ENCODE data around the gene IL18. TPM values are rescaled to one million over a fixed set of nuclear protein-coding genes. Genes with fewer than 3 reads are reported as not detected.
"Not testable (repeated sequence)": the region's sequence is repeated elsewhere in the genome, so short reads cannot be mapped to it uniquely, and the experiment has no call there.

IL18 gene
- total RNA-seq: 100 to 1,000 TPM in 1 of 2 donors, 10 to 100 TPM in 1; 74.7 to 154 TPM
- long read RNA-seq, partial matches to known transcripts: 3 of 27 reads
- long read RNA-seq, other reads (novel, unspliced or antisense): 13 of 27 reads

DNA sequence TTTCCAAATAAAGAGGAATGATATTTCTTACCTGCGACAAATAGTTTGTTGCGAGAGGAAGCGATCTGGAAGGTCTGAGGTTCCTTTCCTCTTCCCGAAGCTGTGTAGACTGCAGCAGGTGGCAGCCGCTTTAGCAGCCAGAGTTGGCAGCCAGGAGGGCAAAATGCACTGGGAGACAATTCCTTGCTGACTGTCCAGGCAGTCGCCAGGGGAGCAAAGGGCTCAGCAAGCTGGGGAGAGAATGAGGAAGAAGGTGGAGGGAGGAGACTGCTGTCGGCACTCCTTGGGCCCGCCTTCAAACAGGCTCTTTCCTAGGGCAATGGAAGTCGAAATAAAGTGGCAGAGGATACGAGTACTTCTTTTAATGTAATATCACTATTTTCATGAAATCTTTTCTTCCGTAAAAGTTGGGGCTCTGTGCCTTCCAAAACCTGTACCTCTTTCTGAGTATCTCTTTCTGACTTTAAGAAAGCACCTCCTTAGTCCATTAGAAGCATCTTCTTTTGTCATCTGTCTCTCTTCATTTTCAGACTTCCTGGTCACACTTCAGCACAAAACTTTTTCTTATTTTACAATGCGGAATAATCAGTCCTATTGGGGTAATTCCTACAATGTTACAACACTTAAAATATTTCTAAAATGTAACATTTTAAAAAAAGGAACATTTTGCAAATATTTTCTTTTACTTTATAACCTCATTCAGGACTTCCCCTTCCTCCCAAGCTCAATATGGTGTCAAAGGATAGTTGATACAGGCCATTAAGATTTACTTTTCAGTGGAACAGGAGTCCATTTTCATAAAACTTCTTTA is at the start of gene IL18:
Gene IL18, minus strand, starts transcription at position 220 of the 811 bp plus-strand sequence. CDS start 9,041 bp downstream, outside the sequence.
- ATAC-seq (peak; percentile 91), DNase-seq (peak; percentile 78 to 91)
- intact Hi-C loops (cut with DNase I, micrococcal nuclease): no loop called here

DNA sequence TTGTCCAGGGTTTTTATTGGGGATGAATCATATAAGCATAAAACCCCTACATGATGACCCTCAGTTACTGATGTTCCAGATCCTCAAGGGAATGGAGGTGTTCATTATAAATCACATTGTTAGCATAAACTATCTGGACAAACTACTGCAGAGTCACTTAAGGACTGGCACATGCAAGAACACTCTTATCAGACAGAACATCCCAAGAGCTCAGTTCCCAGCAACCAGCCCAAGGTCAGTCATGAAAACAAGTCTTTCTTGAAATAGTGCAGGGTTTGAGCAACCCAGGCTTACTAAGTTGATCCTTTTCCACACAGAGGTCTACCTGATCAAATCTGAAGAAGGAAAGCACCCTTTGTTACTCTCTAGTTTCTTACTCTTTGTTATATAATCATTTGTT is 48.8 kb upstream of the IL18 start:
- no peak for ATAC-seq
- intact Hi-C loops (cut with DNase I, micrococcal nuclease): no loop called here
- DNase-seq: no peak

DNA sequence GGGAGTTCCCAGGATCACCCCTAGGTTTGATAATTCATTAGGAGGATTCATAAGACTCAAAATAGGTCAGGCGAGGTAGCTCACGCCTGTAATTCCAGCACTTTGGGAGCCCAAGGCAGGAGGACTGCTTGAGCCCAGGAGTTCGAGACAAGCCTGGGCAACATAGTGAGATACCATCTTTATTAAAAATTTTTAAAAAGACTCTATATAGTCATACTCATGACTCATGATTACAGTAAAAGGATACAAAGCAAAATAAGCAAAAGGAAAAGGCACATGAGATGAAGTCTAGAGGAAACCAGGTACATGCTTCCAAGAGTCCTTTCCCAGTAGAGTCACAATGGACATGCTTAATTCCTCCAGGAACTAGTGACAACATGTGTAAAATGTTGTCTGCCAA is 48.4 kb upstream of the IL18 start:
- ATAC-seq: no peak
- intact Hi-C loops (cut with DNase I, micrococcal nuclease): no loop called here
- no peak for DNase-seq

DNA sequence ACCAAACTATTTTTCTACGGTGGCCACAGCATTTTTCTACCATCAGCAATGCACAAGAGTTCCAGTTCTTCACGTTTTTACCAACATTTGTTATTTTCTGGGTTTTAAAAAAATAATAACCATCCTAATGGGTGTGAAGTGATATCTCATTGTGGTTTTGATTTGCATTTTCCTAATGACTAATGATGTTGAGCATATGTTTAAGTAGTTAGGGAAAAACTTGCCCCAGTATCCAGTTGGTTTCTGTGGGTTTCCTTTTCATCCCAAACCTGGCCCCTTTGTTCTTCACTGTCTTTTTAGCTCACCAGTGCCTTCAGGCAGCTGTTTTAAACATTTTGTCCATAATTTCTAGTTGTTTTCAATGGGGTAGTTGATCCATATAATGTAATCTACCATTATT is 47.6 kb upstream of the IL18 start:
- ATAC-seq (no peak), DNase-seq (no peak)
- intact Hi-C loops (cut with DNase I, micrococcal nuclease): no loop called here

DNA sequence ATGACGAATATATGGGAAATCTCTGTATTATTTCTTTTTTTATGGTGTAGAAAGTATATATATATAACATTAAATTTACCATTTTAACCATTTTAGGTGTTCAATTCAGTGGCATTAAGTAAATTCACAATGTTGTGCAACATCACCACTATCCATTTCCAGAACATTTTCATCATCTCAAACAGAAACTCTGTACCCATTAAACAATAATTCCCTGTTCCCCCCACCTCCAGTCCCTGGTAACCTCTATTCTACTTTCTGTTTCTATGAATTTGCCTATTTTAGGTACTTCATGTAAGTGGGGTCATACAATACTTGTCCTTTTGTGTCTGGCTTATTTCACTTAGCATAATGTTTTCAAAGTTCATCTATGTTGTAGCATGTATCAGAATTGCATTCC is 47.0 kb upstream of the IL18 start:
- intact Hi-C loops (cut with DNase I, micrococcal nuclease): no loop called here
- ATAC-seq: no peak
- DNase-seq: no peak

DNA sequence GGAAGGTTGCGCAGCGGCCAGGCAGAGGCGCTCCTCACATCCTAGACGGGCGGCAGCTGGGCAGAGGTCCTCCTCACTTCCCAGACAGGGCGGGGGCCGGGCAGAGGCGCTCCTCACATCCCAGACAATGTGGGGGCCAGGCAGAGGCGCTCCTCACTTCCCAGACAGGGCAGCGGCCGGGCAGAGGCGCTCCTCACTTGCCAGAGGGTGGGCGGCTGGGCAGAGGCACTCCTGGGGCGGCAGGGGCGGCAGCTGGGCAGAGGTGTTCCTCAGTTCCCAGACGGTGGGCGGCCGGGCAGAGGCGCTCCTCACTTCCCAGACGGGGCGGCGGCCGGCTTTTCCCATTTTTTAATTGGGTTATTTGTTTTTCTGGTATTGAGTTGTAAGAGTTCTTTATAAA is 42.2 kb upstream of the IL18 start:
- ATAC-seq (no peak), DNase-seq (no peak)
- intact Hi-C loops (cut with DNase I, micrococcal nuclease): no loop called here

DNA sequence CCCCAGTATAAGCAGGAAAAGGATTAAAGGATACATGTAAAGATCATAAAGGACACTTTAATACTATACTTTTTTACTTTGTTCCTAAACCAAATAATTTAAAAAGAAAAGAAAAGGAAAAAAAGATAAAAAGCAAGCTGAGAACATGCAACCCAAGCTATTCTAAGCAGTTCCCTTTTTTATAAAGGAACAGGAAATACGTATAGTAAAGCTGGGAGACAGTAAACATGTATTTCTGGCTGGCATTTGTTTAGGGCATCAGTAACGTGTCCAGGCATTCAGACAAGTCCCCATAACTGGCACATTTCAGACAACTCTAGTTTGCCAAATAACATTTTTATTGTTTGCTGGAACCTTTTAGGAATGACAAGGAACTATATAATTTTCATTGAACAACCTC is 36.4 kb upstream of the IL18 start:
- no peak for DNase-seq
- intact Hi-C loops (cut with DNase I, micrococcal nuclease): no loop called here

DNA sequence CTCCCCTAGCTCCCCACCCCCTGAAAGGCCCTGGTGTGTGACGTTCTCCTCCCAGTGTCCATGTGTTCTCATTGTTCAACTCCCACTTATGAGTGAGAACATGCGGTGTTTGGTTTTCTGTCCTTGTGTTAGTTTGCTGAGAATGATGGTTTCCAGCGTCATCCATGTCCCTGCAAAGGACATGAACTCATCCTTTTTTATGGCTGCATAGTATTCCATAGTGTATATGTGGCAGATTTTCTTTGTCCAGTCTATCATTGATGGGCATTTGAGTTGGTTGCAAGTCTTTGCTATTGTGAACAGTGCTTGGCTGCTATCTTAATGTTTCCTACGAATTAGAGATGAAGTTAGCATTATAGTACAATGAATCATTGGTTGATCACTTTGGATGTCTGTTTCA is 35.2 kb upstream of the IL18 start:
- ATAC-seq; DNase-seq; intact Hi-C loops (cut with DNase I, micrococcal nuclease): not testable (repeated sequence)

More for the DNA sequence above, 36.4 kb upstream of the IL18 start:
- ATAC-seq: no peak

DNA sequence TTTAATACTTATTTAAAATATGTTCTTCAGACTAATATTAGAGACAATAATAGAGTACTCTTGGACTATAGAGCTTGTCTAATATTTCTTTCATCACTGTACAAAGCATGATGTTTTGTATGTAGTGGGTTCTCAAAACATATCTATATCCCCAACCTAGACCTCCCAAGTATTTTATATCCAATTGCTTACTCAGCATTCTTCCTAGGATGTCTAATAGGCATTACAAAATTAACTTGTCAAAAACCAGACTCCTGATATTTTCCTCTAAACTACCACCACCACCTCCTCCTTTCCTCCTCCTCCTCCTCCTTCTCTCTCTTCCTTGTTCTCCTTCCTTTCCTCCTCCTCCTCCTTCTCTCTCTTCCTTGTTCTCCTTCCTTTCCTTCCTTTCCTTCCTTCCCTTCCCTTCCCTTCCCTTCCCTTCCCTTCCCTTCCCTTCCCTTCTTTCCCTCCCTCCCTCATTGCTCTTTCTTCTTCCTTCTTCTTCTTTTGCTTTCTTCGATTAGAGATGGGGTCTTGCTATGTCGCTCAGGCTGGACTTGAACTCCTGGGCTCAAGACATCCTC is 32.7 kb upstream of the IL18 start:
- ATAC-seq: no peak
- no peak for DNase-seq
- intact Hi-C loops (cut with DNase I, micrococcal nuclease): no loop called here

DNA sequence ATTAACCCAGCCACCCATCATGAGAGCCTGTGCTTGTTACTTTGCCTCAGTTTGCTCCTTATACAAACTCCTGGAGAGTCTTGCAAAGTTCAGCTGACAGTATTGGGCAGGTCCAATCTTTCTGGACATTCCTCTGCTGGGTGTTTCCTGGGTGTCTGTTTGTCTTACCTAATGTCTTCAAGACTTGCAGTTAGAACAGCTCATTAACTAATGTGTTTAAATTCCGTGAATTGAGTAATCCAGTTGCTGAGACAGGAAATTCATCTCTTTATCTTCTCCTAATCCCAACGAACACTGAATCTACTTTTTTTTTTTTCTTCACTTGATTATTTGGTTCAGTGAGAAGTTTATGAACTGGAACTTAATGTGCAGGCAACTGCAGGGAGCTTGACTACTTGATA is 32.1 kb upstream of the IL18 start:
- intact Hi-C loops (cut with DNase I, micrococcal nuclease): no loop called here
- DNase-seq: no peak
- no peak for ATAC-seq

DNA sequence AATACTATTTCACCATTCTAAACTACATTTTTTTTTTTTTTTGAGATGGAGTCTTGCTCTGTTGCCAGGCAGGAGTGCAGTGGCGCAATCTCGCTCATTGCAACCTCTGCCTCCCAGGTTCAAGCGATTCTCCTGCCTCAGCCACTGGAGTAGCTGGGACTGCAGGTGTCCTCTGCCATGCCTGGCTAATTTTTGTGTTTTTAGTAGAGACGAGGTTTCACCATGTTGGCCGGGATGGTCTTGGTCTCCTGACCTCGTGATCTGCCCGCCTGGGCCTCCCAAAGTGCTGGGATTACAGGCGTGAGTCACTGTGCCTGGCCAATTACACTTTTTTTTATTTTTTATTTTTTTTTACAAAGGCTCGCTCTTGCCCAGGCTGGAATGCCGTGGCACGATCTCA is 31.2 kb upstream of the IL18 start:
- intact Hi-C loops (cut with DNase I, micrococcal nuclease); ATAC-seq; DNase-seq: not testable (repeated sequence)

DNA sequence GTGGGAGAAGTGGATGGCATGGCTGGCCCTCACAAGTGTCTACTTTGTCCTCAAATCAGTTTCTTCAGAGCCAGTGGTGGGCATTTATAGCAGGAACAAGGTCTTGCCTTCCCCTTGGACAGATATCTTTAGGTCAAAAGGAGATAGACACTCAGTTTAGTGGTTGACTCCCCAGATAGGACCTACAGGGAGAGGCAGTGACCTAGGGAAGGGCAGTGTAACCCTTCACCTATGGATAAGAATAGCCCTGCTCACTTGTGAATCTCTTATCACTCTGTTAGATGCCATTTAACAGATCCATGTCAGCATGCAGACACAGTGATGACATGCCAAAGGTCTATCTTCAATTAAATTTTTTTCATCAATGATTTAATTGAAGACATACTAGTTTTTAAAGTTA is 22.4 kb upstream of the IL18 start:
- intact Hi-C loops (cut with DNase I, micrococcal nuclease): no loop called here
- DNase-seq (no peak), ATAC-seq (no peak)

DNA sequence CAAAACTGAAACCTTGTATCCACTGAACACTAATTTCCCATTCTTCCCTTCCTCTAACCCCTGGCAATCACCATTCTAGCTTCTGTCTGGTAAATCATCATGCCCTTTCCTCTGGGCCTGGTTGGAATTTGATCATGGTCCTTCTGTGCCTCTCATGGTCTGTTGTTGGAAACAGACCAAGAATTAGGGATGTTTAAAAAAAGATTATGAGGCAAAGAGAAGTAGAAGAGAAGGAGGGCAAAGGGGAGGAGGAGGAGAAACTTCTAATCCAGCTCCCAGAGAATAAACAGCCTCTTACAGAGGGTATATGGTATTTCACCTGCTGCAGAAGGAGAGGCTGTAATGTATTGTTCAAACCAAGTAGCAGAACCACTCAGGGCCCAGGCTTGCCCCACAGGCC is 22.0 kb upstream of the IL18 start:
- ATAC-seq: no peak
- DNase-seq: no peak
- intact Hi-C loops (cut with DNase I, micrococcal nuclease): no loop called here

DNA sequence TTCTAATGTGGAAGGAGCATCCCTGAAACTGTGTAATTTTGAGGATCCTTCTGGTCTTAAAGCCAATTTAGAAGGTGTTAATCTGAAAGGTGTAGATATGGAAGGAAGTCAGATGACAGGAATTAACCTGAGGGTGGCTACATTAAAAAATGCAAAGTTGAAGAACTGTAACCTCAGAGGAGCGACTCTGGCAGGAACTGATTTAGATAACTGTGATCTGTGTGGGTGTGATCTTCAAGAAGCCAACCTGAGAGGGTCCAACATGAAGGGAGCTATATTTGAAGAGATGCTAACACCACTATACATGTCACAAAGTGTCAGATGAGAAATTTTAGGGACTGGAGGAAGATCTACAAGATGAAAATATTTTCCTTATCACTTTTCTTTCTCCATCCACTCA is 19.0 kb upstream of the IL18 start:
- intact Hi-C loops (cut with DNase I, micrococcal nuclease): no loop called here
- DNase-seq: no peak
- ATAC-seq: no peak

DNA sequence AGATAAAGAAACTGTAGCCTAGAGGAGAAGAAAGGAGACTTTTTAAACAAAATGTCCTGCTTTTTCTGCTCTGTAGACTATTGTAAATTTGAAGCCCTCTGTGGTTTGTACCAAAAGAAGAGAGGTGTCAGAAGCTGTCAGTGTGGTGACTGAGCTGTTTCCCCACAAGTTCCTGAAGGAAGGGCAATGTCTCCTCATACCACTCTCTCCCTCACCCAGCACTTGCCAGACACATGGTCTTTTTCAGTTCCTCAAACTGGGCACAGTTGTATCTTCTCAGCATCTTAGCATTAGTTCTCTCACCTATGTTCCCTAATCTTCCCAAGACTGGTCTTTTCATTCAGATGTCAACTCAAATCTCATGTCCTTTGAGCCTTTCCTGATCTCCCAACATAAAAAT is 15.7 kb upstream of the IL18 start:
- ATAC-seq (no peak), DNase-seq (no peak)
- intact Hi-C loops (cut with DNase I, micrococcal nuclease): loop anchor here in 1 of 2 donors (5.0 kb wide), 1 partner anchor 67 kb away; no protein-coding TSS in a partner anchor

DNA sequence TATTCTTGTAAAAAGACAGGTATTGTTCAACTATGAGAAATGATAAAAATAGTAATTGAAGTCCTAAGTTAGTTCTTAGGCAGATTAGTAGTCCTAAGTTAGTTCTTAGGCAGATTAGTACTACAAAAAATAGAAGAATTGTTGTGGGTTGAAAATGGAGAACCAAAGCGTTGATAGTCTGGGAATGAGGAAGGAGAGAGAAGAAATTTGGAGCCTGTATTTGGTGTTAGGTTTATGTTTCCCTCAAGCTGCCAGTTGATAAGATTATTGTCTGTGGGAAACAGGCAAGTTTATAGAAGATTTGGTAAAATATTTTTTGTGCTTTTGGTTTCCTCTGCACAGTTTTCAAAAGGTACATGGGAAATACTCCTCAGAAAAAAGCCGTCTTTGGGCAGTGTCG is 15.0 kb upstream of the IL18 start:
- ATAC-seq: no peak
- no peak for DNase-seq
- intact Hi-C loops (cut with DNase I, micrococcal nuclease): loop anchor here in 1 of 2 donors (5.0 kb wide), 1 partner anchor 67 kb away; no protein-coding TSS in a partner anchor

DNA sequence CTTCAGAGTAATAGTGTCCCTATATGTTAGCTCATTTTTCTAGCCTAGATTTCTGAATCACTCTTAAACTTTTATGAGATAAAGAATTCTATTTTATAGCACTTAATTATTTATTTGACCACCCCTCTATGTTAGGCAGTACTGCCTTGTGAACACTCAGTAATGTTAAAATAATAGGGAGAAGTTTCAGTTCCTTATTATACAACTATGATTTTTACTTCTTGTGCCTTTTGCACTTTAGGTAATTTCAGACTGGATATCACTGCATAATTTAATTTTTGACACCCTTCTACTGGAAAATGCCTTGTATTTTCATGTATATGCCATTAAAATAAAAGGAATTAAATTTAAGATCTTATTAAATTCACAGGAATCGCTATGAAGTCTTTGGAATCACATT is 14.5 kb upstream of the IL18 start:
- ATAC-seq (no peak), DNase-seq (no peak)
- intact Hi-C loops (cut with DNase I, micrococcal nuclease): loop anchor here in 1 of 2 donors (5.0 kb wide), 1 partner anchor 66 kb away; no protein-coding TSS in a partner anchor

DNA sequence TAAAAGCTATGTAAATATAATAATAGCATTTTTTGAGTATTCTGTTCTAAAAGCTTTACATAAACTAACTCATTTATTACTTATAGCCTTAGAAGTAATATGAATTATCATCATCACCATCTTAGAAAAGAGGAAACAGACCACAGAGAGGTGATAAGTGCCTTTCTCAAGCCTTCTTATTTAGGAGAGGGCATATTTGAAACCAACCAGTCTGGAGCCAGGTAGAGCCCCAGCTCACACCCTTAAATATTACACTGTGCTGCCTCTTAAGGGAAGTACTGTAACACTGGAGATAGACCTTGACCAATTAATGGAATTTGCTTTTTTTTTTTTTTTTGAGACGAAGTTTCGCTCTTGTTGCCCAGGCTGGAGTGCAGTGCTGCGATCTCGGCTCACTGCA is 13.7 kb upstream of the IL18 start:
- intact Hi-C loops (cut with DNase I, micrococcal nuclease): loop anchor here in 1 of 2 donors (5.0 kb wide), 1 partner anchor 65 kb away; no protein-coding TSS in a partner anchor
- DNase-seq (no peak), ATAC-seq (no peak)

DNA sequence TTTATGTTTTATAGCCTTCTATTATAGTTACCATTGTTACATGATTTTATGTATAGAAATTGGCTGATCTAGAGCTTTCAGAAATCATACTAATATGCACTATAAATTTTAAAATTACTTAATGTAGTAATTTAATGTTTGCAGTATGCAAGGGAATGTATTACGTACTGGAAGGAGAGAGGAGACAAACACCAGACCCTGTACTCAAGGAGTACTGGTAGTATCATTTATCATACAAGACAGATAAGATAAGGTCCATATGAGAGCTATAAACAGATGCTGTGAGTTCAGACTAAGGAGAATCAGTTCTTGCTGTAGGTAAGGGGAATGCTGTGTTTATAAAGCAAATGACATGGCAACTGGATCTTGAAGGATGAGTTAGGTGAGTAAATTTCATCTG is 12.2 kb upstream of the IL18 start:
- intact Hi-C loops (cut with DNase I, micrococcal nuclease): loop anchor here in 1 of 2 donors (5.0 kb wide), 1 partner anchor 64 kb away; no protein-coding TSS in a partner anchor
- ATAC-seq: no peak
- DNase-seq: no peak

DNA sequence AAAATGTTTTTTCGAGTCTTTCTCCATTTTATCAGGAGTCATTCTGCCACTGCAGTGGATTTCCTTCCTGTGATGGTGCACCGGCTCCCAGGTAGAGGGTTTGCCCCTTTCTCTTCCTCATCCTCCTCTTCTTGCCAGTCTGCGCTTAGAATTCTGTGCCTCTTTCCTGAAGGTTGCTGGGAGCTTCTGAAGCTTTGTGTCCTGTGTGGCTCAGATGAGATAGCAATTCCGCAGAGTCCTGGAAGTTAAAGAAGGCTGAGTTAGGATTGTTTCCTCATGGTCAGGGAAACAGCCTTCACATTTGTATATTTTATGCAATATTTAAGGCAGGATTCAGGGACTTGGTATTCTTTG is 11.7 kb upstream of the IL18 start:
- peak; percentile 29 for ATAC-seq
- DNase-seq: no peak
- intact Hi-C loops (cut with DNase I, micrococcal nuclease): loop anchor here in 1 of 2 donors (5.0 kb wide), 1 partner anchor 63 kb away; no protein-coding TSS in a partner anchor

Data from left colon (tissue), 2 donors.